ENCODE results near the gene P3H4. TPM values are rescaled to one million over a fixed set of nuclear protein-coding genes. Genes with fewer than 3 reads are reported as not detected.

The P3H4 gene
- total and polyA plus RNA-seq, 10 of the 15 experiments (the other 5 are each of a cell fraction or from before 2014, with no cell fraction given), result 0.32 to 1.1 (median 0.64) TPM; not detected in 1

GRCh38 chr17:41860254-41860931 is 48.6 kb upstream of the P3H4 start:
- H3K27ac ChIP-seq (ENCODE audit: control insufficient read depth, insufficient read depth), result no peak overlapping the region
- H3K36me3 ChIP-seq (ENCODE audit: control insufficient read depth in 2 of 2, insufficient read depth in 2 of 2, low read length in 1 of 2), result no peaks in the 10 kb centered on the region
- no peak overlapping the region for H2AFZ ChIP-seq (ENCODE audit: control insufficient read depth, low read depth, low read length)
- no TSS peak for BruUV-seq (replicated peaks)
- POLR2A ChIA-PET, result interaction anchor here (1.4 kb wide), 1 partner anchor 11 kb away, joined by 5 read pairs; no protein-coding TSS in a partner anchor
- no peaks in the 10 kb centered on the region for H3K9me3 ChIP-seq (replicated peaks; ENCODE audit: control insufficient read depth, insufficient read depth, low read length)
- H4K20me1 ChIP-seq (ENCODE audit: control insufficient read depth, insufficient read depth), result no peaks in the 10 kb centered on the region
- peaks cover 4% of the 10 kb centered on the region; the same call in 1 of the 2 replicates for H3K4me1 ChIP-seq (ENCODE audit: control insufficient read depth, insufficient read depth, low read length)
- DNase-seq (ENCODE audit: low read depth, low spot score) (no peak), ATAC-seq (no peak), FAIRE-seq (no peak)
- RAD21 ChIA-PET (ENCODE audit: unreplicated experiment), result interaction anchor here (2.2 kb wide), 1 partner anchor 11 kb away, joined by 5 read pairs; no protein-coding TSS in a partner anchor
- in situ Hi-C loops (cut with MboI) (no loop called here), intact Hi-C loops (cut with micrococcal nuclease; ENCODE audit: unreplicated experiment) (no loop called here)
- no peak for TF ChIP-seq NR2C2 (IDR thresholded peaks at IDR 0.05; ENCODE audit: borderline replicate concordance, control insufficient read depth, insufficient read length, low read depth)
- no peak for TF ChIP-seq TCF7 (IDR thresholded peaks at IDR 0.05; ENCODE audit: borderline replicate concordance)
- TF ChIP-seq PAX8 (IDR thresholded peaks at IDR 0.05), result no peak
- TF ChIP-seq RBBP5 (conservative IDR thresholded peaks at IDR 0.05), result no peak
- TF ChIP-seq SMAD1 (IDR thresholded peaks at IDR 0.05; ENCODE audit: low read depth, partially characterized antibody), result no peak
- TF ChIP-seq ZNF207 (IDR thresholded peaks at IDR 0.05; ENCODE audit: borderline replicate concordance), result no peak
- no peak for TF ChIP-seq BHLHE40 (IDR thresholded peaks at IDR 0.05; ENCODE audit: borderline replicate concordance in 1 of 2, low read depth in 2 of 2, low read length in 1 of 2)
- TF ChIP-seq POLR2A (IDR thresholded peaks at IDR 0.05; ENCODE audit: low read depth, low read length), result no peak
- no peak overlapping the region for H3K4me3 ChIP-seq
- CTCF ChIA-PET, result no interaction called here
- H3K79me2 ChIP-seq (ENCODE audit: control insufficient read depth, insufficient read depth, low read length), result peaks cover 41% of the 10 kb centered on the region
- 0 out of 2 replicates have a peak overlapping the region, but pooled peaks have one; percentile 44 for H3K4me2 ChIP-seq (ENCODE audit: control insufficient read depth, insufficient read depth)
- 76% methylated on average over 3 of the region's 3 CpGs for WGBS (ENCODE audit: insufficient coverage, insufficient replicate concordance, low lambda C conversion rate, missing lambda C conversion rate)
- SMC1A ChIA-PET (ENCODE audit: uncharacterized antibody, unreplicated experiment), result interaction anchor here (1.1 to 1.4 kb wide), 2 partner anchors 10 to 18 kb away, joined by 3 to 4 read pairs; no protein-coding TSS in a partner anchor
- H3K9ac ChIP-seq (ENCODE audit: control insufficient read depth, insufficient read depth, low read length), result no peak overlapping the region
- H3K27me3 ChIP-seq (replicated peaks in 1 of 2; ENCODE audit: control insufficient read depth in 2 of 2, insufficient read depth in 2 of 2, low read length in 1 of 2), result no peaks in the 10 kb centered on the region

Data from GM12878 (cell line).